Fibroblast of pulmonary artery (primary cell): ENCODE results near the gene RAC2.

Source experiments
- DNase-seq: peaks from one replicate; pipeline ENCODE4 v3.0.0-alpha.2; 2010; ENCODE audit warnings: low read depth
- H3K4me3 ChIP-seq: replicated peaks from 2 replicates; pipeline ENCODE4 v1.5.1; 2011; ENCODE audit warnings: low read depth, mild to moderate bottlenecking, control low read depth, low read length, moderate library complexity
- CTCF ChIP-seq: IDR thresholded peaks from 2 replicates; pipeline ENCODE4 v1.5.1; 2011; ENCODE audit warnings: mild to moderate bottlenecking, control low read depth, low read length, inconsistent platforms; ENCODE audit errors: missing control alignments

The RAC2 gene

GRCh38 chr22:37206841-37207821, 36.9 kb downstream of the RAC2 start:
- DNase-seq: no peak
- no peak overlapping the region for H3K4me3 ChIP-seq
- TF ChIP-seq CTCF: no peak

- no peak for TF ChIP-seq CTCF
- H3K4me3 ChIP-seq: no peak overlapping the region
- no peak for DNase-seq
Observed at GRCh38 chr22:37206118-37206840, 37.8 kb downstream of the RAC2 start.

- no peak overlapping the region for H3K4me3 ChIP-seq
- no peak for TF ChIP-seq CTCF
- DNase-seq: no peak
Observed at GRCh38 chr22:37205046-37205445, 39.0 kb downstream of the RAC2 start.

GRCh38 chr22:37204045-37204655, 39.9 kb downstream of the RAC2 start:
- DNase-seq: no peak
- no peak overlapping the region for H3K4me3 ChIP-seq
- TF ChIP-seq CTCF: no peak

GRCh38 chr22:37203354-37204044, 40.6 kb downstream of the RAC2 start:
- DNase-seq: no peak
- H3K4me3 ChIP-seq: no peak overlapping the region
- no peak for TF ChIP-seq CTCF

GRCh38 chr22:37202716-37203115, 41.4 kb downstream of the RAC2 start:
- H3K4me3 ChIP-seq: no peak overlapping the region
- no peak for TF ChIP-seq CTCF
- no peak for DNase-seq
